K562 (cell line): ENCODE measurements around the gene ZBTB44. TPM values are rescaled to one million over a fixed set of nuclear protein-coding genes. Genes with fewer than 3 reads are reported as not detected.

ENCODE experiments used
- ATAC-seq: fragments of 200-7000 bp; cut with Tn5 transposase; 3 replicates; pipeline ENCODE4 v1.9.1; 2020; ENCODE audit warnings: moderate library complexity
- BruUV-seq: library from RNA; stranded (reverse); fragments of 400-500 nt; replicated peaks from 2 replicates; lab custom pipeline; 2021; lab: Mats Ljungman, UMichigan
- CTCF ChIA-PET: fragments of 300-600 bp; formaldehyde crosslinking; extraction: SDS; loops from one replicate; lab custom pipeline; 2021; ENCODE audit warnings: low intra/inter-chr PET ratio; lab: Yijun Ruan, JAX
- POLR2A ChIA-PET: fragments of 300-600, 350-650 bp; sonication (Branson Sonifier 250); formaldehyde crosslinking; extraction: SDS; loops from one replicate; lab custom pipeline; 2021; ENCODE audit warnings: antibody characterized with exemption, inconsistent platforms; lab: Yijun Ruan, JAX
- DNase-seq, 4 experiments: peaks; one replicate each; pipeline versions ENCODE4 v3.0.0 to v3.0.0-alpha.2; 2011 to 2018; ENCODE audit warnings: low spot score in 3 of 4, mixed read lengths in 3 of 4; ENCODE audit errors: extremely low read depth in 1 of 4
- FAIRE-seq: peaks from 2 replicates; lab custom pipeline; 2011; peaks lifted over from hg19 to GRCh38; lab: Jason Lieb, UNC
- H2AFZ ChIP-seq: 2 replicates; pipeline ENCODE4 v1.6.0; 2011; ENCODE audit warnings: low read depth, low read length, control low read depth, inconsistent platforms
- H3K27ac ChIP-seq: fragments of 200-600 bp; 3 replicates; pipeline ENCODE4 v1.8.0; 2011; ENCODE audit warnings: low read depth, mild to moderate bottlenecking, control low read depth, inconsistent platforms, low read length, moderate library complexity, mixed read lengths; ENCODE audit errors: extremely low read depth
- H3K27me3 ChIP-seq, 2 experiments: fragments of 300-600 bp in 1 of 2; 2 replicates in 1 of 2; 3 replicates in 1 of 2; pipeline versions ENCODE4 v1.6.0 to v1.8.0; 2011; ENCODE audit warnings: inconsistent platforms in 2 of 2, low read length in 2 of 2, mild to moderate bottlenecking in 1 of 2, mixed read lengths in 1 of 2, moderate library complexity in 1 of 2; ENCODE audit not compliant: control insufficient read depth in 2 of 2, insufficient read depth in 2 of 2
- H3K36me3 ChIP-seq: fragments of 300-600 bp; 3 replicates; pipeline ENCODE4 v1.8.0; 2011; ENCODE audit warnings: mild to moderate bottlenecking, low read length, inconsistent platforms; ENCODE audit not compliant: control insufficient read depth, insufficient read depth
- H3K4me1 ChIP-seq, 2 experiments: fragments of 200-600 bp in 1 of 2; replicated peaks in 1 of 2; 2 replicates in 1 of 2; 3 replicates in 1 of 2; pipeline versions ENCODE4 v1.5.1 to v1.8.0; 2011; ENCODE audit warnings: inconsistent platforms in 2 of 2, low read length in 2 of 2, mild to moderate bottlenecking in 1 of 2, mixed read lengths in 1 of 2, moderate library complexity in 1 of 2; ENCODE audit not compliant: control insufficient read depth in 2 of 2, insufficient read depth in 2 of 2
- H3K4me2 ChIP-seq: 2 replicates; pipeline ENCODE4 v1.6.1; 2011; ENCODE audit warnings: low read length, control low read depth, inconsistent platforms, mixed read lengths; ENCODE audit not compliant: insufficient read depth
- H3K4me3 ChIP-seq: fragments of 200-600 bp; sonication (generic), shearing (Covaris generic); 2 replicates; pipeline ENCODE4 v1.5.1; 2016; ENCODE audit warnings: control low read depth, inconsistent platforms
- H3K79me2 ChIP-seq: fragments of 200-600 bp; 3 replicates; pipeline ENCODE4 v1.8.0; 2011; ENCODE audit warnings: low read length, inconsistent platforms; ENCODE audit not compliant: control insufficient read depth, insufficient read depth
- H3K9ac ChIP-seq, 2 experiments: 2 replicates each; pipeline versions ENCODE4 v1.6.0 to v1.6.1; 2011; ENCODE audit warnings: low read depth in 2 of 2, low read length in 2 of 2, control low read depth in 1 of 2, inconsistent platforms in 1 of 2, mild to moderate bottlenecking in 1 of 2, mixed read lengths in 1 of 2; ENCODE audit not compliant: insufficient read depth in 1 of 2
- H3K9me1 ChIP-seq: one replicate; pipeline ENCODE4 v1.6.0; 2011; ENCODE audit warnings: inconsistent platforms, mild to moderate bottlenecking, low read length, moderate library complexity; ENCODE audit not compliant: control insufficient read depth, insufficient read depth
- H3K9me3 ChIP-seq: replicated peaks from 2 replicates; pipeline ENCODE4 v1.5.1; 2011; ENCODE audit warnings: low read depth, low read length, inconsistent platforms; ENCODE audit not compliant: control insufficient read depth, insufficient read depth
- H4K20me1 ChIP-seq: replicated peaks from 2 replicates; pipeline ENCODE4 v1.6.1; 2011; ENCODE audit warnings: low read length, inconsistent platforms, mixed read lengths; ENCODE audit not compliant: control insufficient read depth, insufficient read depth
- ATF1 ChIP-seq, 2 experiments: fragments of 450-650 bp in 1 of 2; IDR thresholded peaks; 2 replicates each; pipeline ENCODE4 v1.6.1; 2016; ENCODE audit warnings: missing compliant biosample characterization in 1 of 2, missing genetic modification characterization in 1 of 2
- C11orf30 ChIP-seq: fragments of 450-650 bp; IDR thresholded peaks from 2 replicates; pipeline ENCODE4 v1.6.1; 2016; ENCODE audit warnings: low read depth, mild to moderate bottlenecking
- CEBPB ChIP-seq: fragments of 450-650 bp; IDR thresholded peaks from 2 replicates; pipeline ENCODE4 v1.6.1; 2016; ENCODE audit warnings: missing genetic modification characterization, missing compliant biosample characterization
- PHB2 ChIP-seq: fragments of 450-650 bp; IDR thresholded peaks from 2 replicates; pipeline ENCODE4 v1.6.1; 2017; ENCODE audit warnings: low read depth
- PML ChIP-seq: IDR thresholded peaks from 2 replicates; pipeline ENCODE4 v1.6.1; 2012; ENCODE audit warnings: low read length, inconsistent platforms
- SMARCA4 ChIP-seq: fragments of 450-650 bp; IDR thresholded peaks from 2 replicates; pipeline ENCODE4 v1.6.1; 2016
- TRIM24 ChIP-seq, 2 experiments: fragments of 450-650 bp; IDR thresholded peaks; 2 replicates each; pipeline ENCODE4 v1.6.1; 2016
- ZBTB7A ChIP-seq: IDR thresholded peaks from 2 replicates; pipeline ENCODE4 v1.6.1; 2011; ENCODE audit warnings: low read depth, mild to moderate bottlenecking, low read length, moderate library complexity, borderline replicate concordance; ENCODE audit not compliant: control insufficient read depth
- ZNF165 ChIP-seq: fragments of 250-450 bp; sonication (Bioruptor Pico); IDR thresholded peaks from 2 replicates; pipeline ENCODE4 v1.4.0; 2020; ENCODE audit warnings: borderline replicate concordance
- WGBS: fragments of 100-300 bp; shearing (Covaris generic); methylation state at CpG from one replicate; pipeline ENCODE4 v1.1.6; 2016; ENCODE audit warnings: low coverage, mixed read lengths; ENCODE audit not compliant: insufficient coverage; ENCODE audit errors: missing lambda C conversion rate; 5-methylcytosine and 5-hydroxymethylcytosine counted together
- in situ Hi-C: fragments of 300-500 bp; cut with MboI; formaldehyde crosslinking; loops from 4 replicates; pipeline ENCODE4 v1.15.0; 2018; ENCODE audit warnings: inconsistent platforms, mixed read lengths
- intact Hi-C: fragments of 100-400 bp; cut with micrococcal nuclease; formaldehyde crosslinking; loops from 2 replicates; pipeline ENCODE4 v1.14.2; 2022
- polyA plus RNA-seq, 8 experiments: library from polyadenylated mRNA; depleted of rRNA in 4 of 8; stranded (reverse) in 5 of 8; unstranded in 3 of 8; fragments of >200 nt; fragmentation: Nextera tagmentation in 2 of 8; fragmentation: Illumina TruSeq in 1 of 8; extraction: Ambion mirVana in 2 of 8; extraction: Trizol in 1 of 8; gene quantifications; 2 replicates each; pipeline versions ENCODE4 v1.2.1 to v1.2.3, GENCODE V29; 2011 to 2014; ENCODE audit warnings: inconsistent platforms in 1 of 8, missing spikeins in 1 of 8
- total RNA-seq, 7 experiments: library from RNA; depleted of rRNA in 6 of 7; stranded (reverse); fragments of >200 nt in 6 of 7; fragmentation: Illumina TruSeq in 2 of 7; extraction: Trizol in 2 of 7; gene quantifications; 2 replicates each; pipeline versions ENCODE4 v1.2.1 to v1.2.3, GENCODE V29; 2011 to 2021; ENCODE audit warnings: low replicate concordance in 1 of 7
- TF ChIP-seq, protein P1 (sequence below): fragments of 450-650 bp; formaldehyde crosslinking; IDR thresholded peaks from 2 replicates; pipeline ENCODE4 v1.4.0; 2022; ENCODE audit warnings: missing genetic modification characterization
- TF ChIP-seq, protein P2 (sequence below), 2 experiments: fragments of 450-650 bp; IDR thresholded peaks; 2 replicates each; pipeline ENCODE4 v1.6.1; 2016
- TF ChIP-seq, protein P3 (sequence below): IDR thresholded peaks from 2 replicates; pipeline ENCODE4 v1.6.1; 2011; ENCODE audit not compliant: insufficient read length; ENCODE audit errors: extremely low read depth

The ZBTB44 gene
- total and polyA plus RNA-seq, 9 of the 15 experiments (the other 6 are each of a cell fraction or from before 2014, with no cell fraction given): 4.7 to 27.1 (median 17.3) TPM

DNA sequence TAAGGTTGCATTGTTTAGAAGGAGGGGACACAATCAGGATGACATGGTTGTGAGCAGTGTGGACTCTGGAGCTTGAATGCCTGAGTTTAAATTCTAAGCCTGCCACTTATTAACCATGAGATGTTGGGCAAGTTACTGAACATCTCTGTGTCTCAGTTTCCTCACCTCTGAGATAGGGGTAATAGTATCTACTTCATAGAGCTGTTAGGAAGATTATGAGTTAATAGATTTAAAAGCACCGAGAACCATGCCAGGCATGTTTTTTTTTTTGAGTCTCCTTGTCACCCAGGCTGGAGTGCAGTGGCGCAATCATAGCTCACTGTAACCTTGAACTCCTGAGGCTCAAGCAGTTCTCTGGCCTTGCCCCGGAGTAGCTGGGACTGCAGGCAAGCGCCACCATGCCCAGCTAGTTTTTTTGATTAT is 121.9 kb downstream of the ZBTB44 start:
- H3K9me1 ChIP-seq: no peaks in the 10 kb centered on the region
- H3K79me2 ChIP-seq: no peaks in the 10 kb centered on the region
- 14% methylated on average over 4 of the region's 4 CpGs for WGBS
- H3K36me3 ChIP-seq: no peaks in the 10 kb centered on the region
- H2AFZ ChIP-seq: no peak overlapping the region
- no peak for ATAC-seq
- no peak for FAIRE-seq
- H3K4me2 ChIP-seq: no peak overlapping the region
- H4K20me1 ChIP-seq: peaks cover 2% of the 10 kb centered on the region
- no peak overlapping the region for H3K4me3 ChIP-seq
- no peak overlapping the region for H3K27ac ChIP-seq
- TF ChIP-seq ZNF165 (CRISPR knock-in tag): no peak
- 0 out of 2 replicates have a peak, but pooled peaks have one; percentile 19 for TF ChIP-seq CEBPB (tag)
- TF ChIP-seq PHB2: no peak
- no peak for TF ChIP-seq ATF1 (CRISPR knock-in tag; IDR thresholded peaks at IDR 0.05)
- TF ChIP-seq ATF1 (tag; IDR thresholded peaks at IDR 0.05): no peak
- TF ChIP-seq TRIM24 (IDR thresholded peaks at IDR 0.05): no peak
- no peaks in the 10 kb centered on the region for H3K9me3 ChIP-seq
- intact Hi-C loops: no loop called here
- peaks cover 0 to 22% of the 10 kb centered on the region in 2 experiments; a peak in 1 of 5 replicates for H3K4me1 ChIP-seq
- DNase-seq: no peak
- peaks cover 40 to 81% of the 10 kb centered on the region in 2 experiments for H3K27me3 ChIP-seq
- H3K9ac ChIP-seq: no peak overlapping the region
- ChIA-PET POLR2A (no interaction called here), CTCF (no interaction called here)
- in situ Hi-C loops: no loop called here
- no TSS peak for BruUV-seq

GRCh38 chr11:130191896-130192295 is 122.8 kb downstream of the ZBTB44 start:
- Histone ChIP-seq H3K79me2 (no peaks in the 10 kb centered on the region), H3K4me3 (no peak overlapping the region), H3K9me3 (no peaks in the 10 kb centered on the region), H3K27me3 (peaks cover 43 to 81% of the 10 kb centered on the region in 2 experiments), H4K20me1 (peaks cover 2% of the 10 kb centered on the region), H3K9ac (no peak overlapping the region), H3K9me1 (no peaks in the 10 kb centered on the region), H2AFZ (no peak overlapping the region), H3K27ac (no peak overlapping the region), H3K4me1 (peaks cover 0 to 15% of the 10 kb centered on the region in 2 experiments; a peak in 1 of 5 replicates), H3K4me2 (no peak overlapping the region), H3K36me3 (no peaks in the 10 kb centered on the region)
- ChIA-PET CTCF (no interaction called here), POLR2A (interaction anchor here (0.6 kb wide), 1 partner anchor 36 kb away, joined by 3 read pairs; no protein-coding TSS in a partner anchor)
- TF ChIP-seq, protein P1, sequence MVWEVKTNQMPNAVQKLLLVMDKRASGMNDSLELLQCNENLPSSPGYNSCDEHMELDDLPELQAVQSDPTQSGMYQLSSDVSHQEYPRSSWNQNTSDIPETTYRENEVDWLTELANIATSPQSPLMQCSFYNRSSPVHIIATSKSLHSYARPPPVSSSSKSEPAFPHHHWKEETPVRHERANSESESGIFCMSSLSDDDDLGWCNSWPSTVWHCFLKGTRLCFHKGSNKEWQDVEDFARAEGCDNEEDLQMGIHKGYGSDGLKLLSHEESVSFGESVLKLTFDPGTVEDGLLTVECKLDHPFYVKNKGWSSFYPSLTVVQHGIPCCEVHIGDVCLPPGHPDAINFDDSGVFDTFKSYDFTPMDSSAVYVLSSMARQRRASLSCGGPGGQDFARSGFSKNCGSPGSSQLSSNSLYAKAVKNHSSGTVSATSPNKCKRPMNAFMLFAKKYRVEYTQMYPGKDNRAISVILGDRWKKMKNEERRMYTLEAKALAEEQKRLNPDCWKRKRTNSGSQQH (CRISPR knock-in tag): no peak
- TF ChIP-seq ZBTB7A (no peak), SMARCA4 (no peak), C11orf30 (no peak), PML (no peak)
- TF ChIP-seq, protein P2, sequence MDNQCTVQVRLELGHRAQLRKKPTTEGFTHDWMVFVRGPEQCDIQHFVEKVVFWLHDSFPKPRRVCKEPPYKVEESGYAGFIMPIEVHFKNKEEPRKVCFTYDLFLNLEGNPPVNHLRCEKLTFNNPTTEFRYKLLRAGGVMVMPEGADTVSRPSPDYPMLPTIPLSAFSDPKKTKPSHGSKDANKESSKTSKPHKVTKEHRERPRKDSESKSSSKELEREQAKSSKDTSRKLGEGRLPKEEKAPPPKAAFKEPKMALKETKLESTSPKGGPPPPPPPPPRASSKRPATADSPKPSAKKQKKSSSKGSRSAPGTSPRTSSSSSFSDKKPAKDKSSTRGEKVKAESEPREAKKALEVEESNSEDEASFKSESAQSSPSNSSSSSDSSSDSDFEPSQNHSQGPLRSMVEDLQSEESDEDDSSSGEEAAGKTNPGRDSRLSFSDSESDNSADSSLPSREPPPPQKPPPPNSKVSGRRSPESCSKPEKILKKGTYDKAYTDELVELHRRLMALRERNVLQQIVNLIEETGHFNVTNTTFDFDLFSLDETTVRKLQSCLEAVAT (IDR thresholded peaks at IDR 0.05): no peak
- TF ChIP-seq, protein P3, sequence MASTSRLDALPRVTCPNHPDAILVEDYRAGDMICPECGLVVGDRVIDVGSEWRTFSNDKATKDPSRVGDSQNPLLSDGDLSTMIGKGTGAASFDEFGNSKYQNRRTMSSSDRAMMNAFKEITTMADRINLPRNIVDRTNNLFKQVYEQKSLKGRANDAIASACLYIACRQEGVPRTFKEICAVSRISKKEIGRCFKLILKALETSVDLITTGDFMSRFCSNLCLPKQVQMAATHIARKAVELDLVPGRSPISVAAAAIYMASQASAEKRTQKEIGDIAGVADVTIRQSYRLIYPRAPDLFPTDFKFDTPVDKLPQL: no peak
- FAIRE-seq (no peak), DNase-seq (no peak), ATAC-seq (no peak)
- intact Hi-C loops (no loop called here), in situ Hi-C loops (no loop called here)
- no TSS peak for BruUV-seq
- WGBS: 14% methylated on average over 14 of the region's 14 CpGs
